ENCODE results near the gene RNF114. TPM values are rescaled to one million over a fixed set of nuclear protein-coding genes. Genes with fewer than 3 reads are reported as not detected.
"Not testable (repeated sequence)": the region's sequence is repeated elsewhere in the genome, so short reads cannot be mapped to it uniquely, and the experiment has no call there.

Gene RNF114
- polyA plus RNA-seq, 1 of the 3 experiments (the other 2 are of a cell fraction), result 55.0 TPM

DNA sequence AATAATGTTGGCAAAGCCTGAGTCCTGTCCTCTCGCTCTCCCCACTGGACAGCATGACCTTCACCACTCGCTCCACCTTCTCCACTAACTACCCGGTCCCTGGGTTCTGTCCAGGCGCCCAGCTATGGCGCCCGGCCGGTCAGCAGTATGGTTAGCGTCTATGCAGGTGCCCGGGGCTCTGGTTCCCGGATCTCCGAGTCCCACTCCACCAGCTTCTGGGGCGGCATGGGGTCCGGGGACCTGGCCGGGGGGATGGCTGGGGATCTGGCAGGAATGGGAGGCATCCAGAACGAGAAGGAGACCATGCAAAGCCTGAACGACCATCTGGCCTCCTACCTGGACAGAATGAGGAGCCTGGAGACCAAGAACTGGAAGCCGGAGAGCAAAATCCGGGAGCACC, 20.5 kb downstream of the RNF114 start:
- H3K36me3 ChIP-seq (replicated peaks in 1 of 2; ENCODE audit: control insufficient read depth in 1 of 2, insufficient read depth in 2 of 2, low read length in 1 of 2), result peaks cover 22 to 61% of the 10 kb centered on the region in 2 experiments
- H3F3A ChIP-seq (replicated peaks; ENCODE audit: insufficient read depth), result peaks cover 17% of the 10 kb centered on the region
- no peaks in the 10 kb centered on the region for H3K27me3 ChIP-seq (ENCODE audit: insufficient read depth)
- POLR2A ChIA-PET, result no interaction called here
- 94% methylated on average over 18 of the region's 18 CpGs for WGBS (ENCODE audit: low lambda C conversion rate)
- no peaks in the 10 kb centered on the region for H3K9me2 ChIP-seq
- H3K27ac ChIP-seq (ENCODE audit: low read depth in 2 of 2, low read length in 1 of 2), result no peak overlapping the region
- TF ChIP-seq, protein P1, sequence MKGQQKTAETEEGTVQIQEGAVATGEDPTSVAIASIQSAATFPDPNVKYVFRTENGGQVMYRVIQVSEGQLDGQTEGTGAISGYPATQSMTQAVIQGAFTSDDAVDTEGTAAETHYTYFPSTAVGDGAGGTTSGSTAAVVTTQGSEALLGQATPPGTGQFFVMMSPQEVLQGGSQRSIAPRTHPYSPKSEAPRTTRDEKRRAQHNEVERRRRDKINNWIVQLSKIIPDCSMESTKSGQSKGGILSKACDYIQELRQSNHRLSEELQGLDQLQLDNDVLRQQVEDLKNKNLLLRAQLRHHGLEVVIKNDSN (IDR thresholded peaks at IDR 0.05; ENCODE audit: borderline replicate concordance, low read depth), result no peak
- TF ChIP-seq TAF1 (IDR thresholded peaks at IDR 0.05; ENCODE audit: borderline replicate concordance, low read depth, low read length) (no peak), FOSL2 (IDR thresholded peaks at IDR 0.05; ENCODE audit: borderline replicate concordance, low read depth) (no peak), FOXJ3 (CRISPR knock-in tag; IDR thresholded peaks at IDR 0.05) (no peak), EP300 (IDR thresholded peaks at IDR 0.05; ENCODE audit: borderline replicate concordance in 1 of 2, low read depth in 1 of 2, low read length in 1 of 2) (no peak), RAD21 (IDR thresholded peaks at IDR 0.05; ENCODE audit: low read length) (no peak)
- H3K4me1 ChIP-seq (ENCODE audit: control insufficient read depth in 1 of 2, insufficient read depth in 2 of 2, low read depth in 1 of 2, low read length in 1 of 2), result no peaks in the 10 kb centered on the region; a peak in 1 of 4 replicates
- peaks cover 20% of the 10 kb centered on the region for H3K79me2 ChIP-seq (ENCODE audit: insufficient read depth)
- no peak overlapping the region for H3K4me3 ChIP-seq (ENCODE audit: low read depth in 2 of 2, low read length in 1 of 2)
- no peak for DNase-seq
- no peak overlapping the region for H3K9ac ChIP-seq
- CTCF ChIA-PET, result interaction anchor here (0.7 to 3.9 kb wide), 4 partner anchors 8 to 115 kb away, joined by 3 to 14 read pairs (median 3); no protein-coding TSS in a partner anchor
- H2AFZ ChIP-seq (ENCODE audit: low read depth), result no peak overlapping the region
- no peaks in the 10 kb centered on the region for H3K9me3 ChIP-seq
- no peak overlapping the region for H3K4me2 ChIP-seq
- H4K20me1 ChIP-seq (ENCODE audit: insufficient read depth), result no peaks in the 10 kb centered on the region

DNA sequence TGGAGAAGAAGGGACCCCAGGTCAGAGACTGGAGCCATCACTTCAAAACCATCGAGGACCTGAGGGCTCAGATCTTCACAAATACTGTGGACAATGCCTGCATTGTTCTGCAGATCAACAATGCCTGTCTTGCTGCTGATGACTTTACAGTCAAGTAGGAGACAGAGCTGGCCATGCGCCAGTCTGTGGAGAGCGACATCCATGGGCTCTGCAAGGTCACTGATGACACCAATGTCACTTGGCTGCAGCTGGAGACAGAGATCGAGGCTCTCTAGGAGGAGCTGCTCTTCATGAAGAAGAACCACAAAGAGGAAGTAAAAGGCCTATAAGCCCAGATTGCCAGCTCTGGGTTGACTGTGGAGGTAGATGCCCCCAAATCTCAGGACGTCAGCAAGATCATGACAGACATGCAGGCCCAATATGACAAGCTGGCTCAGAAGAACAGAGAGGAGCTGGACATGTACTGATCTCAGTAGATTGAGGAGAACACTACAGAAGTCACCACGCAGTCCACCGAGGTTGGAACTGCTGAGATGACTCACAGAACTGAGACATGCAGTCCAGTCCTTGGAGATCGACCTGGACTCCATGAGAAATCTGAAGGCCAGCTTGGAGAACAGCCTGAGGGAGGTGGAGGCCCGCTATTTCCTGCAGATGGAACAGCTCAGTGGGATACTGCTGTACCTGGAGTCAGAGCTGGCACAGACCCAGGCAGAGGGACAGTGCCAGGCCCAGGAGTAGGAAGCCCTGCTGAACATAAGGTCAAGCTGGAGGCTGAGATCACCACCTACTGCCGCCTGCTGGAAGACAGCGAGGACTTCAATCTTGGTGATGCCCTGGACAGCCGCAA, 21.1 kb downstream of the RNF114 start:
- WGBS (ENCODE audit: low lambda C conversion rate), result 94% methylated on average over 11 of the region's 12 CpGs
- H3K4me2 ChIP-seq; H3K4me1 ChIP-seq (ENCODE audit: control insufficient read depth in 1 of 2, insufficient read depth in 2 of 2, low read depth in 1 of 2, low read length in 1 of 2); H3K9me2 ChIP-seq; H3K9ac ChIP-seq; H4K20me1 ChIP-seq (ENCODE audit: insufficient read depth); DNase-seq; H2AFZ ChIP-seq (ENCODE audit: low read depth); H3K9me3 ChIP-seq; H3K27ac ChIP-seq (ENCODE audit: low read depth in 2 of 2, low read length in 1 of 2); H3K4me3 ChIP-seq (ENCODE audit: low read depth in 2 of 2, low read length in 1 of 2); H3K27me3 ChIP-seq (ENCODE audit: insufficient read depth); POLR2A ChIA-PET: not testable (repeated sequence)
- Histone ChIP-seq H3K79me2 (ENCODE audit: insufficient read depth) (peaks cover 13% of the 10 kb centered on the region), H3F3A (replicated peaks; ENCODE audit: insufficient read depth) (peaks cover 12% of the 10 kb centered on the region), H3K36me3 (replicated peaks in 1 of 2; ENCODE audit: control insufficient read depth in 1 of 2, insufficient read depth in 2 of 2, low read length in 1 of 2) (peaks cover 17 to 55% of the 10 kb centered on the region in 2 experiments)
- CTCF ChIA-PET, result interaction anchor here (0.8 to 0.9 kb wide), 2 partner anchors 24 to 114 kb away, joined by 3 read pairs; no protein-coding TSS in a partner anchor

DNA sequence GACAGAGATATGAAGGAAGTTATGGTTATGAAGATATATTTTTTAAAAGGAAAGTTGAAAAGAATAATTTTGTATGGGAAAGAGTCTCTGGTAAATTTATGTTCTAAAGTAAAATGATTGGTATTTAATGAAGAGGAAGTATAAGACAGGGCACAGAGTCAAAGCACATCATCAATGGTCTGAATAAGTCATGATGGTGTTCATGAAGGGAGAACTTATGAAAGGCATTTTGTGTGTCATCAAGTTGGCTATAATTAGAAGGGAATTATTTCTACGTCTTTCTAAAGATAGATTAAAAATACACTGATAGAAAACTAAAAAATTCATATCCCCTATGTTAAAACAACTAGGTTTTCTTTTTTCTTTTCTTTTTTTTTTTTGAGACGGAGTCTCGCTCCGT, 25.2 kb downstream of the RNF114 start:
- Histone ChIP-seq H3K4me1 (ENCODE audit: control insufficient read depth in 1 of 2, insufficient read depth in 2 of 2, low read depth in 1 of 2, low read length in 1 of 2) (peaks cover 0 to 2% of the 10 kb centered on the region in 2 experiments; a peak in 1 of 4 replicates), H3K4me2 (no peak overlapping the region), H3K27me3 (ENCODE audit: insufficient read depth) (no peaks in the 10 kb centered on the region), H3F3A (replicated peaks; ENCODE audit: insufficient read depth) (peaks cover 8% of the 10 kb centered on the region), H3K36me3 (replicated peaks in 1 of 2; ENCODE audit: control insufficient read depth in 1 of 2, insufficient read depth in 2 of 2, low read length in 1 of 2) (peaks cover 0 to 19% of the 10 kb centered on the region in 2 experiments), H4K20me1 (ENCODE audit: insufficient read depth) (no peaks in the 10 kb centered on the region), H3K9ac (no peak overlapping the region), H3K4me3 (ENCODE audit: low read depth in 2 of 2, low read length in 1 of 2) (no peak overlapping the region), H3K9me2 (no peaks in the 10 kb centered on the region), H3K9me3 (no peaks in the 10 kb centered on the region), H3K27ac (ENCODE audit: low read depth in 2 of 2, low read length in 1 of 2) (peak overlapping the region in 1 of 2 experiments; percentile 42; a peak in 2 of 4 replicates), H2AFZ (ENCODE audit: low read depth) (no peak overlapping the region), H3K79me2 (ENCODE audit: insufficient read depth) (no peaks in the 10 kb centered on the region)
- ChIA-PET CTCF (interaction anchor here (0.7 to 1.5 kb wide), 2 partner anchors 18 to 110 kb away, joined by 3 to 5 read pairs; no protein-coding TSS in a partner anchor), POLR2A (no interaction called here)
- DNase-seq, result no peak
- 84% methylated on average over 4 of the region's 4 CpGs for WGBS (ENCODE audit: low lambda C conversion rate)
- TF ChIP-seq TAF1 (IDR thresholded peaks at IDR 0.05; ENCODE audit: borderline replicate concordance, low read depth, low read length) (no peak), FOSL2 (IDR thresholded peaks at IDR 0.05; ENCODE audit: borderline replicate concordance, low read depth) (no peak), RXRA (IDR thresholded peaks at IDR 0.05; ENCODE audit: borderline replicate concordance, low read depth) (no peak), FOXJ3 (CRISPR knock-in tag; IDR thresholded peaks at IDR 0.05) (no peak), RFX5 (IDR thresholded peaks at IDR 0.05; ENCODE audit: low read length) (no peak), TEAD4 (IDR thresholded peaks at IDR 0.05; ENCODE audit: borderline replicate concordance, insufficient read depth) (no peak), MEF2A (IDR thresholded peaks at IDR 0.05; ENCODE audit: borderline replicate concordance, low read depth) (no peak), ELF1 (IDR thresholded peaks at IDR 0.05) (no peak)
- TF ChIP-seq, protein P2, sequence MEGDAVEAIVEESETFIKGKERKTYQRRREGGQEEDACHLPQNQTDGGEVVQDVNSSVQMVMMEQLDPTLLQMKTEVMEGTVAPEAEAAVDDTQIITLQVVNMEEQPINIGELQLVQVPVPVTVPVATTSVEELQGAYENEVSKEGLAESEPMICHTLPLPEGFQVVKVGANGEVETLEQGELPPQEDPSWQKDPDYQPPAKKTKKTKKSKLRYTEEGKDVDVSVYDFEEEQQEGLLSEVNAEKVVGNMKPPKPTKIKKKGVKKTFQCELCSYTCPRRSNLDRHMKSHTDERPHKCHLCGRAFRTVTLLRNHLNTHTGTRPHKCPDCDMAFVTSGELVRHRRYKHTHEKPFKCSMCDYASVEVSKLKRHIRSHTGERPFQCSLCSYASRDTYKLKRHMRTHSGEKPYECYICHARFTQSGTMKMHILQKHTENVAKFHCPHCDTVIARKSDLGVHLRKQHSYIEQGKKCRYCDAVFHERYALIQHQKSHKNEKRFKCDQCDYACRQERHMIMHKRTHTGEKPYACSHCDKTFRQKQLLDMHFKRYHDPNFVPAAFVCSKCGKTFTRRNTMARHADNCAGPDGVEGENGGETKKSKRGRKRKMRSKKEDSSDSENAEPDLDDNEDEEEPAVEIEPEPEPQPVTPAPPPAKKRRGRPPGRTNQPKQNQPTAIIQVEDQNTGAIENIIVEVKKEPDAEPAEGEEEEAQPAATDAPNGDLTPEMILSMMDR (IDR thresholded peaks at IDR 0.05), result no peak
- TF ChIP-seq, protein P3, sequence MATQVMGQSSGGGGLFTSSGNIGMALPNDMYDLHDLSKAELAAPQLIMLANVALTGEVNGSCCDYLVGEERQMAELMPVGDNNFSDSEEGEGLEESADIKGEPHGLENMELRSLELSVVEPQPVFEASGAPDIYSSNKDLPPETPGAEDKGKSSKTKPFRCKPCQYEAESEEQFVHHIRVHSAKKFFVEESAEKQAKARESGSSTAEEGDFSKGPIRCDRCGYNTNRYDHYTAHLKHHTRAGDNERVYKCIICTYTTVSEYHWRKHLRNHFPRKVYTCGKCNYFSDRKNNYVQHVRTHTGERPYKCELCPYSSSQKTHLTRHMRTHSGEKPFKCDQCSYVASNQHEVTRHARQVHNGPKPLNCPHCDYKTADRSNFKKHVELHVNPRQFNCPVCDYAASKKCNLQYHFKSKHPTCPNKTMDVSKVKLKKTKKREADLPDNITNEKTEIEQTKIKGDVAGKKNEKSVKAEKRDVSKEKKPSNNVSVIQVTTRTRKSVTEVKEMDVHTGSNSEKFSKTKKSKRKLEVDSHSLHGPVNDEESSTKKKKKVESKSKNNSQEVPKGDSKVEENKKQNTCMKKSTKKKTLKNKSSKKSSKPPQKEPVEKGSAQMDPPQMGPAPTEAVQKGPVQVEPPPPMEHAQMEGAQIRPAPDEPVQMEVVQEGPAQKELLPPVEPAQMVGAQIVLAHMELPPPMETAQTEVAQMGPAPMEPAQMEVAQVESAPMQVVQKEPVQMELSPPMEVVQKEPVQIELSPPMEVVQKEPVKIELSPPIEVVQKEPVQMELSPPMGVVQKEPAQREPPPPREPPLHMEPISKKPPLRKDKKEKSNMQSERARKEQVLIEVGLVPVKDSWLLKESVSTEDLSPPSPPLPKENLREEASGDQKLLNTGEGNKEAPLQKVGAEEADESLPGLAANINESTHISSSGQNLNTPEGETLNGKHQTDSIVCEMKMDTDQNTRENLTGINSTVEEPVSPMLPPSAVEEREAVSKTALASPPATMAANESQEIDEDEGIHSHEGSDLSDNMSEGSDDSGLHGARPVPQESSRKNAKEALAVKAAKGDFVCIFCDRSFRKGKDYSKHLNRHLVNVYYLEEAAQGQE (IDR thresholded peaks at IDR 0.05; ENCODE audit: low read depth, low read length), result no peak
